K562 (cell line): Measurements from ENCODE around the gene CACNB1.

ENCODE experiments used
- ATF3 ChIP-seq, 2 experiments: fragments of 450-650 bp in 1 of 2; sonication (generic) in 1 of 2; formaldehyde crosslinking in 1 of 2; IDR thresholded peaks in 1 of 2; conservative IDR thresholded peaks in 1 of 2; 2 replicates each; pipeline versions ENCODE4 v1.6.1 to v1.8.1; 2016 to 2023; ENCODE audit warnings: mild to moderate bottlenecking in 2 of 2, moderate library complexity in 2 of 2, inconsistent platforms in 1 of 2, missing genetic modification reagents in 1 of 2
- FOXM1 ChIP-seq, 2 experiments: fragments of 450-650 bp in 1 of 2; sonication (generic) in 1 of 2; formaldehyde crosslinking in 1 of 2; IDR thresholded peaks; 2 replicates each; pipeline versions ENCODE4 v1.6.1 to v1.9.0; 2017 to 2022; ENCODE audit warnings: low read depth in 2 of 2, mild to moderate bottlenecking in 2 of 2, missing genetic modification reagents in 1 of 2, moderate library complexity in 1 of 2
- HNRNPH1 ChIP-seq: fragments of 200-400 bp; formaldehyde crosslinking; optimal IDR thresholded peaks from 2 replicates; pipeline ENCODE3; 2017; ENCODE audit warnings: low read depth, mild to moderate bottlenecking, low read length, moderate library complexity
- MAFK ChIP-seq: IDR thresholded peaks from 2 replicates; pipeline ENCODE4 v1.6.1; 2011; ENCODE audit warnings: low read length, improper control_type of control experiment
- MAX ChIP-seq: sonication (generic); formaldehyde crosslinking; IDR thresholded peaks from 2 replicates; pipeline ENCODE4 v1.9.0; 2022; ENCODE audit warnings: mild to moderate bottlenecking, missing genetic modification reagents
- POLR2A ChIP-seq: fragments of 450-650 bp; conservative IDR thresholded peaks from 2 replicates; pipeline ENCODE4 v1.6.1; 2016
- SMC3 ChIP-seq: conservative IDR thresholded peaks from 2 replicates; pipeline ENCODE4 v1.6.1; 2011; ENCODE audit warnings: low read depth, low read length, improper control_type of control experiment; ENCODE audit not compliant: insufficient read depth
- THRA ChIP-seq: fragments of 450-650 bp; IDR thresholded peaks from 2 replicates; pipeline ENCODE4 v1.6.1; 2017; ENCODE audit warnings: mild to moderate bottlenecking, moderate library complexity
- ZC3H4 ChIP-seq: sonication (generic); formaldehyde crosslinking; IDR thresholded peaks from 2 replicates; pipeline ENCODE4 v1.9.0; 2021; ENCODE audit warnings: missing genetic modification reagents, borderline replicate concordance
- ZNF584 ChIP-seq: fragments of 200-800 bp; sonication (Bioruptor generic); IDR thresholded peaks from 2 replicates; pipeline ENCODE4 v1.6.1; 2016; ENCODE audit warnings: low read depth, mild to moderate bottlenecking, missing genetic modification characterization, missing compliant biosample characterization

GRCh38 chr17:39238311-39238972 is 41.0 kb upstream of the CACNB1 start:
- TF ChIP-seq HNRNPH1 (no peak), THRA (no peak), MAX (no peak), ATF3 (IDR thresholded peaks at IDR 0.05) (no peak), ATF3 (CRISPR knock-in tag; conservative IDR thresholded peaks at IDR 0.05) (no peak), FOXM1 (IDR thresholded peaks at IDR 0.05; ENCODE audit: low read depth) (no peak), FOXM1 (CRISPR knock-in tag; IDR thresholded peaks at IDR 0.05; ENCODE audit: low read depth) (no peak), ZNF584 (CRISPR knock-in tag) (no peak), MAFK (no peak), SMC3 (no peak), ZC3H4 (CRISPR knock-in tag) (no peak), POLR2A (no peak)
